ENCODE data around the gene KMT5C. TPM values are rescaled to one million over a fixed set of nuclear protein-coding genes. Genes with fewer than 3 reads are reported as not detected.

KMT5C gene
- total RNA-seq, 1 experiment from 2014 or later, result 5.2 TPM

DNA sequence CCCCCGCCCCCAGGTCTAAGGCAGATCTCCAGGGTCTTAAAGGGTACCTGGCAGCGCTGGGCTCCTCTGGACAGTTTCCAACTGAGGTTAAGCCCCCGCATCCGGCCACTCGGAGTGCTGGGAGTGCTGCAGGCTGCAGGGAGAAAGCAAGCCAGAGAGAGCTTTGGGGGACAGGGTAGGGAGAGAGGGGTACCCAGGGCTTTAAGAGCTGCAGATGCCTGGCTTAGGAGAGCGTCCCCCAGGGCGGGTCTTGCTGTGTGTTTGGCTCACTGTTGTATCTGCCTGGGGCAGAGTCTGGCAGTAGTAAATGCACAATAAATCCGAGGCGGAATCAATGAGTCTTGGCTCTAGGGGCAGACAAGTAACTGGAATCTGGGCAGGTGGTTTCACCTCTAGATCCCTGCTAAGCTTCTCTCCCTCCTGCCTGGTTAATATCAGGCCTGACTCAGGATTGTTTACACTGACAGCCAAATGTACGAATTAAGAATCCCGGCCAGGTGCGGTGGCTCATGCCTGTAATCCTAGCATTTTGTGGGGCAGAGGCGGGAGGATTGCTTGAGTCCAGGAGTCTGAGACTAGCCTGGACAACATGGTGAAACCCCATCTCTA, 15.6 kb downstream of the KMT5C start:
- no peak for DNase-seq (ENCODE audit: low read depth, low spot score)
- in situ Hi-C loops (cut with HindIII; ENCODE audit: low pct_unique_long_range_greater_than_20kb, low sequenced_read_pairs), result no loop called here

DNA sequence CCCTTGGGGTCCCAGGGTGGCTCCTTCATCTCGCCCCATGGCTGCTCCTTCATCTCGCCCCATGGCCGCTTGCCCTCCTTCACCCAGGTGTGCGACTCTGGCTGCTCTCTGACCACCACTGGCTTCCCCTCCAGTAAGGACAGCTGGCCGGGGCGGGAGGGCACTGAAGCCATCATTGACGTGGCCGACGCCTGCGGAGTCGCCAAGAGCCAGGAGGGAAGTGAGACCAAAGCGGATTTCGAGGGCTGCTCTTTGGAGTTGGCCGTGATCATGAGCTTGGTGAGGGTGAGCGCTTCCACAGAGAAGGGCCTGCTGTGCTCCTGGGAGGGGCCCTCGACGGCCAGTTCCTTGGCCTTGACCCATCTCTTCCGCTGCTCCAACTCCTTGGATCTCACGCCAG, 18.8 kb downstream of the KMT5C start:
- DNase-seq (ENCODE audit: low read depth, low spot score), result no peak
- in situ Hi-C loops (cut with HindIII; ENCODE audit: low pct_unique_long_range_greater_than_20kb, low sequenced_read_pairs), result no loop called here

DNA sequence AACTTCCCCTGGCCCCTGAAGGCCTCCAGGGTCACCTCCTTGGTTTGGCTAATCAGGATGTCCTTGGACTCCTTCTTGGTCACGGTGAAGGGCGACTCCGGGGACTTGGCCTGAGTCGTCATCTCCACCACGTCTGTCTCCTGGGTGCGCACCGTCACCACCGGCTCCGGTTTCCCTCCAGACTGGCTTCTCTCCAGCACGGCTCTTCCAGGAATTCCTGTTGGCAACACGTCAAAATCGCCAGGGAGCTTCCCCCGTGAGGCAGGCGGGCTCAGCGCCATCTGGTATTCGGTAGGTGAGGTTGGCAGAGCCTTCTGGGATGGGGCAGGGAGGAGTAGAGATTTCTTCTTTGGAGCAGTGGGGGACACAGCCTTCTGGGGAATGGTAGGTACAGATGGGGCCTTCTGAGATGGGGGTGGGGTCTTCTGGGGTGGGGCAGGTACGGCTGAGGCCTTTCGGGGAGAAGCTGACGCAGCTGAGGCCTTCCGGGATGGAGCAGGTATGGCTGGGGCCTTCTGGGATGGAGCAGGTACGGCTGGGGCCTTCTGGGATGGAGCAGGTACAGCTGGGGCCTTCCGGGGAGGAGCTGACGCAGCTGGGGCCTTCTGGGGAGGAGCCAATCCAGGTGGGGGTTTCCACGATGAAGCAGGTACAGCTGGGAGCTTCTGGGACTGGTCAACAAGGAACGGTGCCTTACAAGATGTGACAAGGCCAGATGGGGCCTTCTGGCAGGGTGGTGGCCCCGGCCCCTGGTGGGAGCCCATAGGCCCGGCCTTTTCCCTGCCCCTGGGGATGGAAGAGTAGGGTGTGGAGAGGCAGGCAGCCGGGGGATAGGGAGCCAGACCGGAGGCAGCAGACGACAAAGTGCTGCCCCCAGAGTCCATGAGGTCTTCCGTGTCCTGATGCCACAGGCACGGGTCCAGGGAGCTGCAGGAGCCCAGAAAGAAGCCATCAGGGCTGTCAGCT, 19.6 kb downstream of the KMT5C start:
- in situ Hi-C loops (cut with HindIII; ENCODE audit: low pct_unique_long_range_greater_than_20kb, low sequenced_read_pairs), result no loop called here

DNA sequence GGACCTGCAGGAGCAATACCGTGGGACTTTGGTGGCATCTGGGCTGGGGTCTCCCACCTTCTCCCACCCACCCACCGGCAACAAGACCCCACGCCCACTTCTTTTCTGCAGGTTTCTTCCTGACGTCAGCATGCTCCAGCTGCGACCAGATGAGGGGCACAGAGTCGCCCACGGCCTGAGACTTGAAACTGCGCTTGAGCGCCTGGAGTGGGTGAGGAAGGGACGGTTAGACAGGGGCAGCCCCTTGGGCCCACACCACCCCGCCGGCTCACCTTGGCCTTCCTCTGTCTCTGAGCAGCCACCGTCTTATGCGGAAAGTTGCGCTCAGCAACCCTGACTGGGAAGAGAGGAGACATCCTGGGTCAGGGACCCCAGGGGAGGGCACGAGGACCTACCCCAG, 21.2 kb downstream of the KMT5C start:
- DNase-seq (ENCODE audit: low read depth, low spot score), result no peak
- in situ Hi-C loops (cut with HindIII; ENCODE audit: low pct_unique_long_range_greater_than_20kb, low sequenced_read_pairs), result no loop called here

More for the DNA sequence above, 19.6 kb downstream of the KMT5C start:
- DNase-seq (ENCODE audit: low read depth, low spot score), result no peak

DNA sequence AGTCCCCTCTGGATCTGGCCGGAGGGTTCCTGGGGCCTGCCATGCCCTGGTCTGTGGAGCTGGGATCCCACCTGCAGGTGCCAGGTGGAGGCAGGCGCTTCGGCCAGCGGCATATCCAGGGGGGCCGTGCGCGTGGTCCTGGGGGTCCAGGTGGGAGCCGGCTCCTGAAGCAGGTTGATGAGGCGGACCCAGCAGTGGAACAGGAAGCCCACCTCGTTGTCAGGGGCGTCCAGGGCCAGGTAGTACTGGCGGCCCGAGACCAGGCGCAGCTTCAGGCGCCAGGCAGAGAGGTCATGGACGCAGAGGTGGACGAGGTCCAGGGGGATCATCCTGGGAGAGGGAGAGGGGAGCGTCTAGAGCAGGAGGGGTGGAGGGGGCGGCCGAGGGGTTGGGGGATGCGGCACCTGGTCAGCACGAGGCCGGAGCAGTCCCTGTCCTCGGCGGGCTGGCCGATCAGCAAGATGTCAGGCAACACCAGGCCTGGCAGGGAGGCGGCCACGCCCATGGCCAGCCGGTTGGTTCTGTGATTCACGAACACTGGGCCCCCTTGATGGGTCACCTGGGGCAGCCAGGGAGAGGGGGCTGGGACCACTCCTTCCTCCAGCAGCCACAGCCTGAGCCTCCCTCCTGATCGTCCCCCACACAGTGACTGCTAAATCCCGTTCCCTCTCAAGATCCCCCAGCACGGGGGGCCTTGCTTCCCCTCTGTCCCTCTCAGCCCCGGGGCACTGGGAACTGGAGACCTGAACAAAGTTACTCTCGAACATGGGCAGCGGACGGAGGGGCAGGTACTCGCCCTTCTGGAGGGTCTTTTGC, 22.7 kb downstream of the KMT5C start:
- in situ Hi-C loops (cut with HindIII; ENCODE audit: low pct_unique_long_range_greater_than_20kb, low sequenced_read_pairs), result no loop called here
- DNase-seq (ENCODE audit: low read depth, low spot score), result no peak

DNA sequence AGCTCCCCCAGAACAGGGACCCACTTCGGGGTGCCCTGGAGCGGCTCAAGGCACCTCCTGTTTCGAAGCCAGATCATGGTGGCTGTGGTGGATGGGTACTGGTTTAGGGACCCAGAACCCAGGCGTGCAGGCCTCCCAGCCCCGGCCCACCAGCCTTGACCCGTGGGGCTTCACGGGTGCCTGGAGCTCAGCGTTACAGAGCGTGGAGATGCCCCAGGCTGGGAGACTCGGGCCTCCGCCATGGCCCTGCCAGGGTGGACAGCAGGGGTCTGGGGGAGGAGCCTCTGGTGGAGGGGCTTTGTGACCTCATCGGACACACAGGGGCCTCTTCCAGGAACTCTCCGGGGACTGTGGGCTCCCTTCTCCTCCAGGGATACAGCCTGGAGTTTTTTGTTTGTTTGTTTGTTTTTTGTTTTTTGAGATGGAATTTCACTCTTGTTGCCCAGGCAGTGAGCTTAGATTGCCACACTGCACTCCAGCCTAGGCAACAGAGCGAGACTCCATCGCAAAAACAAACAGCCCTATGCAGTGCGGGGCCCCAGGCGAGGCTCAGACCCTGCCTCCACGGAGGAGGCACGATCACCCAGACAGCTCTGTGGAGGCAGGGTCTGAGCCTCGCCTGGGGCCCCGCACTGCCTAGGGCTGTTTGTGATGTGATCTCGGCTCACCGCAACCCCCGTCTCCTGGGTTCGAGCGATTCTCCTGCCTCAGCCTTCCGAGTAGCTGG, 23.5 kb downstream of the KMT5C start, which contains the start of gene GARIN5B:
Gene GARIN5B, minus strand, starts transcription at position 271 of the 727 bp plus-strand sequence. Its CDS starts 194 bp downstream, at position 77.
- DNase-seq (ENCODE audit: low read depth, low spot score), result no peak
- in situ Hi-C loops (cut with HindIII; ENCODE audit: low pct_unique_long_range_greater_than_20kb, low sequenced_read_pairs), result no loop called here

DNA sequence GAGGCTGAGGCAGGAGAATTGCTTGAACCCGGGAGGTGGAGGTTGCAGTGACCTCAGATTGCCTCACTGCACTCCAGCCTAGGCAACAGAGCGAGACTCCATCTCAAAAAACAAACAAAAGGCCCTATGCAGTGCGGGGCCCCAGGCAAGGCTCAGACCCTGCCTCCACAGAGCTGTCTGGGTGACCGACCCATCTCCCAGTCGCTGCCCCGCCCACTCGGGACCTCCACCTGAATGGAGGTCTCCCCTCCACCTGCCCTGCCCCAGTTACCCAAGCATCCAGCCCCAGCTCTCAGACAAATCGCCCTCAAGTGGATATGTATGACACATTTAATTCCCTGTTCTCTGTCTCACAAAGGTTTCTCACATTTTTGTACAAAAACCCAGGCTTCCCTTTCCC, 25.6 kb downstream of the KMT5C start:
- in situ Hi-C loops (cut with HindIII; ENCODE audit: low pct_unique_long_range_greater_than_20kb, low sequenced_read_pairs), result no loop called here

DNA sequence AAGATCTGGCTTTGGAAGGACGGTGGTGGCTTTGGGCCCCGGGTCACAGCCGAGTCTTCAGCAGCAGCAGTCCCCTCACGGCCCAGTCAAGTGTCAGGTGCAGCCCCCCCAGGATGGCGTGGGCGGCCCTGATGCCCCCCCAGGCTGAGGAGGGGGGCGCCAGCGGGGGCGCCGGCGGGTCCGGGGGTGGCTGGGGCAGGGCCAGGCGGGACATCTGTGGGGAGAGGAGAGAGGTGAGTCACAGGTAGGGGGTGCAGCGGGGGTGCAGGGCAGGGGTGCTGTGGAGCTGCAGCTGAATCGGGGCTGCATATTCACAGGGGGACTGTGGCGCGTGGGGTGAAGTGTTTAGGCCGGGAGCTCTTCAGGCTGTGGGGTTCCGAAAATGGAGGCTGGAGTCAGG, 26.3 kb downstream of the KMT5C start:
- in situ Hi-C loops (cut with HindIII; ENCODE audit: low pct_unique_long_range_greater_than_20kb, low sequenced_read_pairs), result no loop called here
- no peak for DNase-seq (ENCODE audit: low read depth, low spot score)

More for the DNA sequence above, 25.6 kb downstream of the KMT5C start:
- DNase-seq (ENCODE audit: low read depth, low spot score), result no peak

DNA sequence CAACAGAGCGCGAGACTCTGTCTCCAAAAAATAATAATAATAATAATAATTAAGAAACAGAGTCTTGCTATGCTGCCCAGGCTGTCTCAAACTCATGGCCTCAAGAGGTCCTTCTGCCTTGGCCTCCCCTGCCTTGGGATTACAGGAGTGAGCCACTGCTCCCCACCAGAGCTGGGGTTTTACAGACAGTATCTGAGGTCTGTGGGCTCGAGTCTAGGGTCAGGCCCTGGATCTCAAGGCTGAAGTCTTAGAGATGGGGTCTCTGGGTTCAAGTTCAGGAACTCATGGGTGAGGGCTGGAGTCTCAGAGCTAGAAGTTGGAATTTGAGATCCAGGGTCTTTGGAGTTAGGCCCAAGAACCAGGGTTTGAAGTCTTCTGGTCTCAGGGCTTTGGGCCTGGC, 27.1 kb downstream of the KMT5C start:
- in situ Hi-C loops (cut with HindIII; ENCODE audit: low pct_unique_long_range_greater_than_20kb, low sequenced_read_pairs), result no loop called here
- DNase-seq (ENCODE audit: low read depth, low spot score), result no peak

DNA sequence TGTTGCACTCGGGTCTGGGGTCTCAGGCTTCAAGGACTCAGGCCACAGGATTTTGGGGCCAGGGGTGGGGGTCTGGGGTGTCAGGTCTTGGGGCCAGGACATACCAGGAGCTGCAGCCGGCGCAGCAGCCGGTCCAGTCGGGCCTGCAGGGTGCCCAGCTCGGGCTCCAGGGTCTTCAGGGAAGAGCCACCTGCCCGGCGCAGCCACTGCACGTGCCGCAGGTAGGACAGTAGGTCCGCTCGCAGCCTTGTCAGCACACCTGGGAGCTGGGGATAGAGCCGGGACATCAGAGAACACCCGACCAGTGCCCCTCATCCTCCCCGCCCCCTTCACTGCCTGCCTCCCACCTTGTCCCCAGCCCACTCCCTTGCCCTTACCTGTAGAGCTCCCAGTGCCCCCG, 28.4 kb downstream of the KMT5C start:
- no peak for DNase-seq (ENCODE audit: low read depth, low spot score)
- in situ Hi-C loops (cut with HindIII; ENCODE audit: low pct_unique_long_range_greater_than_20kb, low sequenced_read_pairs), result no loop called here

DNA sequence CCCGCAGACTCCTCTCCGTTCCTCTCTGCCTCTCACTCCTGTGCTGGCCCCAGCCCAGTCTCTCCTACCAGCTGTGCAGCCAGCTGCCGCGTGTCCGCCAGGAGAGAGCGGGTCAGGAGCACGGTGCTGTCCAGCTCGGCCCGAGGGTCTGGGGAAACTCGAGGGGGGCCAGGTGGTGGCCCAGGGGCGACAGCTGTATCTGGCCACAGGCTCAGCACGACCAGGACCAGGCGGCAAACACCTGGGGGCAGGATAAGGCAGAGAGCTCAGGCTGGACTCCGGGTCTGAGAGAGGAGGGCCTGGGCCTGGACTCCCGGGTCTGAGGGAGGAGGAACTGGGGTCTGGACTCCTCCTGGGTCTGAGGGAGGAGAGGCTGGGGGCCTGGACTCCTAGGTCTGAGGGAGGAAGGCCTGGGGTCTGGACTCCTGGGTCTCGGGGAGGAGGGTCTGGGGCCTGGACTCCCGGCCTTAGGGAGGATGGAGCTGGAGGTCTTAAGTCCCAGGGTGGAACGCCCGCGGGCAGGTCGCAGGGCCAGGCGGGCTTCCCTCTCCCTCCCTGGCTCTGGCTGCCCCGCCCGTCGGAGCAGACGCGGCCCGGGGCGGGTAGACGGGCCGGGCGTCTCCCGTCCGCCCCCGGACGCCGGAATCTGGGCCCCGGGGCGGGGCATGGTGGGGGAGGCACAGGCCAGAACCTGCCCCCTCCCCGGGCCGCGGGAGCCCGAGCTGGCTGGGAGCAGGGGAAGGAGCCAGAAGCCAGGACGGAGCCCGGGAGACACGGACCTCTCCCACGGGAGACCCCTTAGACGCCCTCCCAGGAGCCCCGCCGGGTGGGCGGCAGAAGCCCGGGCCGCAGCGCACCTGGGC, 29.3 kb downstream of the KMT5C start:
- no peak for DNase-seq (ENCODE audit: low read depth, low spot score)
- in situ Hi-C loops (cut with HindIII; ENCODE audit: low pct_unique_long_range_greater_than_20kb, low sequenced_read_pairs), result no loop called here

DNA sequence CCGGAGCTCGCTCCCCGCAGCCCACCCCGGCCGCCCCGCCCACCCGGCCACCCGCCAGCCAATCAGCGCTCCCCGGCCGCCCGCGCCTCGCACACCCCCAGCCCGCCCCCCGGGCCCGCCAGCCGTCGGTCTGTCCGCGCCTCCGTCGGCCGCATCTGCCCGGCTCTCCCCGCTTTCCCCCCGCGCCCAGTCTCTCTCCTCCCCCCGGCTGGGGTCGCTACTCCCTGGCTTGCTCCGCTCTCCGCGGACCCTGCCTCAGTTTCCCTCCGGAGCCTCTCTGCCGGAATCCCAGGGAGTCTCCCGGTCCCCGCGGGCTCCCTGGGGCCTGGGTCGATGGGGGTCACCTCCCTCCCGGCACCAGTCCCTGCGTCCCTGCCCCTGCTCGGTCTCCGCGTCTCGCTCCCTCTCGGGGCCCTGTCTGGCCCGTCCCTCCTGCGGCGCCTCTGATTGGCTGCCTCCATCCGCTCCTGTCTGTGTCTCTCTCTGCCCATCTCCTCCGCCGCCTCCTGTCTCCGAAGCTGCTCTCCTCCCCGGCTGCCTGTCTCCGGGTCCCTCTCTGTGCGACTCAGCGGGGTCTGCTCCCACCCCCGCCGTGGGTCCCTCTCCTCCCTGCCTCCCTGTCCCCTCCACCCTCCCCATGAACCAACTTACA, 30.1 kb downstream of the KMT5C start:
- in situ Hi-C loops (cut with HindIII; ENCODE audit: low pct_unique_long_range_greater_than_20kb, low sequenced_read_pairs), result no loop called here
- peak; percentile 21 for DNase-seq (ENCODE audit: low read depth, low spot score)

DNA sequence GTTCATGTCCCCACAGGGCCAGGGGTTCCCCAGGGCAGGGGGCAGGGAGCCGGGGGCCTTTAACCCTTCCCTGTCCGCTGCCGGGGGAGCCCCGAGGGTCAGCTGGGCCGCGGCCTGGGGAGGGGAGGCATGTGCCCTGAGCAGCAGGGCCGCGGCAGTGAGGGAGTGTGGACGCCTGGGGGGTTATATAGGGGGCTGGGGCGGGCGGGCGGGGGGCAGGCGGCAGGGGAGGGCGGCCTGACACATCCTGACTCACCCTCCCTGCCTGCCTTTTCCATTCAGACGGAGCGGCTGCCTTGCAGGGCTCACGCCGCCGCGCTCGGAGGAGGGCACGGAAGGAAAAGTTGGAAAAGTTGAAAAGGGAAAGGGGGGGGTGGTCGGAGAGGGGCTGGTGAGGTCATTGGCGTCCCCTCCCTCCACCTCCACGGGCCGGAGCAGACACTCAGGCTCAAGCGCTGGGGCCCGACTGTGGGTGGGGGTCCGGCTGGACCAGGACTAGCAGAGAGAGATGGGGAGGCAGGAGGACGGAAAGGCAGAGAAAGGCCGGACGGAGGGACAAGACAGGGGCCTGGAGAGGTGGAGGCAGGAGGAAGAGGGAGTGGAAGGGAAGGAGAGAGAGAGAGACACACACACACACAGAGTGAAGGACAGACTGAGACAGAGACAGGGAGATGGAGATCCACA, 30.8 kb downstream of the KMT5C start, which contains the start of gene IL11:
Gene IL11, minus strand, starts transcription at position 159 of the 684 bp plus-strand sequence. Its CDS starts 153 bp downstream, at position 6.
- DNase-seq (ENCODE audit: low read depth, low spot score), result no peak
- in situ Hi-C loops (cut with HindIII; ENCODE audit: low pct_unique_long_range_greater_than_20kb, low sequenced_read_pairs), result no loop called here

DNA sequence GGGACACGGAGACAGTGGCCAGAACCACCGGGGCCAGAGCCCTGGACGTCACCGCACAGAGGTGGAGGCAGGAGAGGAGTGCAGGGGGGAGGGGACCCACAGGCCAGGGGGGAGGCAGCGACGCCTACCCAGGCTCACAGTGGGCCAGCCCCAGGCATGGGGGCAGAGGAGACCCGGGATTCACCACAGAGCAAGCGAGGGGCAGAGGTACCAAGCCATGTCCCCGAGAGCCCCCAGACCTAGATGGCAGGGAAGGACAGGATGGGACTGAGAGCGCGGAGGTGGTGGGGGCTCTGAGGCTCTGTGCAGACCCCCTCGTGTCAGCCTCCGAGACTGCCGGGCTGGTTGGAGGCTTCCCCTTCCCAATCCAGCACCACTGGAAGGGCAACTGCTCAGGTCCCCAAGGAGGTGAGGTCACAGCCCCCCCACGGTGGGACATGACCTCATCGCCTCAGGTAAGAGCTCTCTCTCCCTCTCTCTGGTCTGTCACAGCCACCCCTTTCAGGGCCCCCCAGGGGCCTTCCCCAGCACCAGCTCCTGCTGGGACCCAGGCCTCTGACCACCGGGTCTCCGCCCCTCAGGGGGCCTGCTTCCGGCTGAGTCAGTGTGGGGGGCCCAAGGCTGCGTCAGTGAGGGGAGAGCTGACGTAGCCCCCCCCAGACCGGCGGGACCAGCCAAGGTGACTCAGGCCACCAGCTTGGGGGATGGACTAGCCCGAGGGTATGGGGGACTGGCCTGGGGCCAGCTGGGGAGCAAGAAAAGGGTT, 32.8 kb downstream of the KMT5C start:
- in situ Hi-C loops (cut with HindIII; ENCODE audit: low pct_unique_long_range_greater_than_20kb, low sequenced_read_pairs), result no loop called here

More for the DNA sequence above, 32.8 kb downstream of the KMT5C start:
- DNase-seq (ENCODE audit: low read depth, low spot score), result no peak

Data from SK-MEL-5 (cell line).